A549 (cell line): ENCODE data around the gene ALKBH6. TPM values are rescaled to one million over a fixed set of nuclear protein-coding genes. Genes with fewer than 3 reads are reported as not detected.

Experiments
- ATAC-seq, 2 experiments: fragments of 200-7000 bp in 1 of 2; fragments of >200 bp in 1 of 2; cut with Nextera tagmentation in 1 of 2; cut with Tn5 transposase in 1 of 2; 3 replicates each; pipeline versions ENCODE4 v1.8.0 to v1.9.1; 2018 to 2020; ENCODE audit warnings: mild to moderate bottlenecking in 1 of 2, moderate library complexity in 1 of 2
- CTCF ChIA-PET: fragments of 300-600 bp; sonication (Branson Sonifier 250); formaldehyde crosslinking; extraction: SDS; loops from one replicate; lab custom pipeline; 2021; ENCODE audit warnings: antibody characterized with exemption, inconsistent platforms; lab: Yijun Ruan, JAX
- POLR2A ChIA-PET: fragments of 350-600 bp; formaldehyde crosslinking; extraction: SDS; loops from one replicate; lab custom pipeline; 2021; ENCODE audit warnings: antibody characterized with exemption, inconsistent platforms; lab: Yijun Ruan, JAX
- DNase-seq, 2 experiments: peaks; one replicate each; pipeline versions ENCODE4 v3.0.0 to v3.0.0-alpha.2; 2011 to 2016; ENCODE audit warnings: low read depth in 1 of 2, low spot score in 1 of 2
- FAIRE-seq: peaks from 2 replicates; lab custom pipeline; 2011; peaks lifted over from hg19 to GRCh38; lab: Jason Lieb, UNC
- H3K27ac ChIP-seq, 2 experiments: fragments of >200 bp; sonication (Bioruptor Twin); formaldehyde crosslinking; 3 replicates each; pipeline ENCODE4 v1.5.1; 2016 to 2017
- H3K4me1 ChIP-seq: fragments of >200 bp; sonication (Bioruptor Twin); formaldehyde crosslinking; 3 replicates; pipeline ENCODE4 v1.6.1; 2016
- H3K4me2 ChIP-seq: fragments of >200 bp; sonication (Bioruptor Twin); formaldehyde crosslinking; 3 replicates; pipeline ENCODE4 v1.6.1; 2016
- H3K4me3 ChIP-seq: fragments of >200 bp; sonication (Bioruptor Twin); formaldehyde crosslinking; 3 replicates; pipeline ENCODE4 v1.5.1; 2016
- H3K9me3 ChIP-seq: fragments of >200 bp; sonication (Bioruptor Twin); formaldehyde crosslinking; 3 replicates; pipeline ENCODE4 v1.6.1; 2016
- EHMT2 ChIP-seq: fragments of 200-600 bp; sonication (generic); IDR thresholded peaks from 2 replicates; pipeline ENCODE4 v1.6.1; 2016; ENCODE audit warnings: antibody characterized with exemption, low read depth, mild to moderate bottlenecking, moderate library complexity
- ESRRA ChIP-seq: fragments of 150-350 bp; IDR thresholded peaks from 2 replicates; pipeline ENCODE4 v1.6.1; 2014; ENCODE audit warnings: mild to moderate bottlenecking, low read length, borderline replicate concordance
- FOXS1 ChIP-seq: fragments of 250-450 bp; sonication (Bioruptor Pico); IDR thresholded peaks from 2 replicates; pipeline ENCODE4 v1.5.0; 2020; ENCODE audit warnings: mild to moderate bottlenecking, moderate library complexity
- HOXB5 ChIP-seq: fragments of 250-450 bp; sonication (Bioruptor Pico); IDR thresholded peaks from 2 replicates; pipeline ENCODE4 v1.5.0; 2020; ENCODE audit warnings: mild to moderate bottlenecking, moderate library complexity
- JUNB ChIP-seq: fragments of >200 bp; sonication (Bioruptor Twin); formaldehyde crosslinking; IDR thresholded peaks from 2 replicates; pipeline ENCODE4 v1.6.1; 2016
- KDM5A ChIP-seq: fragments of 200-600 bp; sonication (generic); IDR thresholded peaks from 2 replicates; pipeline ENCODE4 v1.6.1; 2016; ENCODE audit warnings: antibody characterized with exemption, mild to moderate bottlenecking
- NFE2L2 ChIP-seq: fragments of 150-350 bp; conservative IDR thresholded peaks from 2 replicates; pipeline ENCODE4 v1.6.1; 2014; ENCODE audit warnings: low read length
- NPAS2 ChIP-seq: fragments of 250-450 bp; sonication (Bioruptor Pico); IDR thresholded peaks from 2 replicates; pipeline ENCODE4 v1.8.0; 2022; ENCODE audit warnings: mild to moderate bottlenecking, moderate library complexity, borderline replicate concordance
- PHF8 ChIP-seq: fragments of 200-600 bp; sonication (generic); IDR thresholded peaks from 2 replicates; pipeline ENCODE4 v1.6.1; 2016; ENCODE audit warnings: low read depth, mild to moderate bottlenecking, antibody characterized with exemption, moderate library complexity, borderline replicate concordance
- POLR2AphosphoS2 ChIP-seq: conservative IDR thresholded peaks from 2 replicates; pipeline ENCODE4 v1.6.1; 2012; ENCODE audit warnings: low read length, improper control_type of control experiment, inconsistent platforms
- RAD21 ChIP-seq, 2 experiments: fragments of >200 bp in 1 of 2; sonication (Bioruptor Twin) in 1 of 2; formaldehyde crosslinking in 1 of 2; IDR thresholded peaks in 1 of 2; conservative IDR thresholded peaks in 1 of 2; 2 replicates in 1 of 2; 3 replicates in 1 of 2; pipeline ENCODE4 v1.6.1; 2012 to 2018; ENCODE audit warnings: inconsistent platforms in 1 of 2
- RFX5 ChIP-seq: fragments of 450-650 bp; IDR thresholded peaks from 2 replicates; pipeline ENCODE4 v1.7.1; 2014; ENCODE audit warnings: antibody characterized with exemption, mild to moderate bottlenecking, moderate library complexity
- ZC3H11A ChIP-seq: fragments of 450-650 bp; IDR thresholded peaks from 2 replicates; pipeline ENCODE4 v1.6.1; 2014; ENCODE audit warnings: antibody characterized with exemption, mild to moderate bottlenecking
- ZSCAN20 ChIP-seq: fragments of 250-450 bp; sonication (Bioruptor Pico); IDR thresholded peaks from 2 replicates; pipeline ENCODE4 v1.8.0; 2022; ENCODE audit warnings: mild to moderate bottlenecking, moderate library complexity
- WGBS: methylation state at CpG from one replicate; pipeline ENCODE4 v1.1.6; 2017; ENCODE audit errors: missing lambda C conversion rate; 5-methylcytosine and 5-hydroxymethylcytosine counted together
- polyA plus RNA-seq, 4 experiments: library from polyadenylated mRNA; depleted of rRNA in 3 of 4; stranded (reverse); fragments of >200 nt; fragmentation: RNase III in 1 of 4; extraction: RNeasy Plus Mini Kit Qiagen cat#74134 plus additional on column Dnase treatment in 1 of 4; gene quantifications; 2 replicates in 3 of 4; 3 replicates in 1 of 4; pipeline ENCODE4 v1.2.3, GENCODE V29; 2011 to 2017
- TF ChIP-seq, protein P1 (sequence below): fragments of >200 bp; sonication (Bioruptor Twin); formaldehyde crosslinking; IDR thresholded peaks from 3 replicates; pipeline ENCODE4 v1.6.1; 2016
- TF ChIP-seq, protein P2 (sequence below): IDR thresholded peaks from 2 replicates; pipeline ENCODE4 v1.6.1; 2012; ENCODE audit warnings: low read depth, borderline replicate concordance
- TF ChIP-seq, protein P3 (sequence below): fragments of >200 bp; sonication (Bioruptor Twin); formaldehyde crosslinking; IDR thresholded peaks from 2 replicates; pipeline ENCODE4 v1.6.1; 2016
- TF ChIP-seq, protein P4 (sequence below): IDR thresholded peaks from 2 replicates; pipeline ENCODE4 v1.6.1; 2012
- TF ChIP-seq, protein P5 (sequence below): fragments of >200 bp; sonication (Bioruptor Twin); formaldehyde crosslinking; IDR thresholded peaks from 3 replicates; pipeline ENCODE4 v1.5.1; 2016

Gene ALKBH6
- polyA plus RNA-seq, 2 of the 4 experiments (the other 2 are of a cell fraction), result 34.2 to 47.1 TPM

DNA sequence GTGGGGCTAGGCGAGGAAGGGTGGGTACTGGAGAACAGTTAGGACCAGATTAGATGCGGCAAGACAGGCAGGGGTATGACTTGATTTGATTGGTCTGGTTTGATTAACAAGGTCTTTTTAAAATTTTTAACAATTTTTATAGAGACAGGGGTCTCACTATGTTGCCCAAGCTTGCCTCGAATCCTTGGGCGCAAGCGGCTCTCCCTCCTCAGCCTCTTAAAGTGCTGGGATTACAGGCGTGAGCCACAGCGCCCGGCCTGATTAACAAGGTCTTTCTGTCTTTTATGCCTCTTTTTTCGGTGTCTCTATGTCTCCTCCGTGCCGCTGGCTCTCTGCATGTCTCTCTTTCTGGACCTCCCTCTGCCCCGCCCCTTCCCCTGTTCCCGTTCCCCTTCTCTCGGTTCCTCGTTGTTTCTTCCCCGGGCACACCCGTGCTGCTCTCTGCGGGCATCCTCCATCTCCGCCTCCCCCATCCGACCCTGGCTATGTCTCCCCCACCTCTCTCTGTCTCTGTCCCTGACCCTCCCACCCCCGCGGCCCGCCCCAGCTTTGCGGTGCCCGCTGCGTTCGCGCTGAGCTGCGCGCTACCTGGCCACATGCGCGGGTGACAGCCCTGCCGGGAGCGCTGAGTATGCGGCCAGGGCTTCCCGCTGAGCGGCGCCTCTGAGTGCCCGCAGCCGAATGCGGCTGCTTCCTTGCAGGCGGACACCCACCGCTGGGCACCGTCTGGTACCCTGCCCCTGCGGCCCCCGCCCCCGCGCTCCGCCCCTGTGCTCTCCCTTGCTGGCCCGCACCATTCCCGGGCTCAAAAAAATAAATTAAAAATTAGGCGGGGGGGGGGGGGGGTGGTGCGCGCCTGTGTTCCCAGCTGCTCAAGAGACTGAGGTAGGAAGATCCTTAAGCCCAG, 27.1 kb downstream of the ALKBH6 start:
- ATAC-seq, result peak; percentile 73 to 89
- H3K4me3 ChIP-seq, result peak overlapping the region; percentile 45
- 14% methylated on average over 44 of the region's 54 CpGs for WGBS

DNA sequence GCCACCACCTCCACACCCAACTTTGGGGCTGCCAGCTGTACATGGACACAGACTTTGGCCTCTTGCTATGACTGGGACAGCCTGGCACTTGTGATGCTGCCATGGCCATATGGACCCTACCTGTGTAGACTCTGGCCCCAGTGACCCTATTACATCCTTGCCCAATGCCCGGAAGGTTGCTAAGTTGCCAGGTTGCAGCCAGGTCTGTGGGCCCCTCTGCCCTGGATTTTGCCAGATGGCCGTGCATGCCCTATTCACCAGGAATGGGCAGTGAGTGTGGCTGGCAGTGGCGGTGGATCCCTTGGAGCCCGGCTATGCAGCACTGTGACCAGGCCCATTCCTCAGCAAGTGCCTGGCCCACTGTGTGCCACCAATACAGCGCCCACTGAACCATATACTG, 27.9 kb downstream of the ALKBH6 start:
- WGBS, result 76% methylated on average over 5 of the region's 5 CpGs
- Histone ChIP-seq H3K4me3 (no peak overlapping the region), H3K4me1 (no peaks in the 10 kb centered on the region), H3K27ac (no peak overlapping the region), H3K9me3 (peaks cover 12% of the 10 kb centered on the region; the same call in 2 of the 3 replicates), H3K4me2 (no peak overlapping the region)
- FAIRE-seq, result no peak
- ChIA-PET POLR2A (no interaction called here), CTCF (interaction anchor here (1.5 to 2.0 kb wide), 5 partner anchors 8 to 75 kb away, joined by 3 to 6 read pairs (median 4); partner anchors contain the start of gene SDHAF1)
- TF ChIP-seq POLR2AphosphoS2 (no peak), ESRRA (no peak), FOXS1 (CRISPR knock-in tag) (no peak), PHF8 (no peak), EHMT2 (no peak), JUNB (no peak), ZSCAN20 (no peak), RFX5 (no peak), HOXB5 (CRISPR knock-in tag) (no peak), KDM5A (no peak), ZC3H11A (no peak), NPAS2 (CRISPR knock-in tag) (no peak)
- TF ChIP-seq, protein P1, sequence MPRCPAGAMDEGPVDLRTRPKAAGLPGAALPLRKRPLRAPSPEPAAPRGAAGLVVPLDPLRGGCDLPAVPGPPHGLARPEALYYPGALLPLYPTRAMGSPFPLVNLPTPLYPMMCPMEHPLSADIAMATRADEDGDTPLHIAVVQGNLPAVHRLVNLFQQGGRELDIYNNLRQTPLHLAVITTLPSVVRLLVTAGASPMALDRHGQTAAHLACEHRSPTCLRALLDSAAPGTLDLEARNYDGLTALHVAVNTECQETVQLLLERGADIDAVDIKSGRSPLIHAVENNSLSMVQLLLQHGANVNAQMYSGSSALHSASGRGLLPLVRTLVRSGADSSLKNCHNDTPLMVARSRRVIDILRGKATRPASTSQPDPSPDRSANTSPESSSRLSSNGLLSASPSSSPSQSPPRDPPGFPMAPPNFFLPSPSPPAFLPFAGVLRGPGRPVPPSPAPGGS, result no peak
- TF ChIP-seq, protein P2, sequence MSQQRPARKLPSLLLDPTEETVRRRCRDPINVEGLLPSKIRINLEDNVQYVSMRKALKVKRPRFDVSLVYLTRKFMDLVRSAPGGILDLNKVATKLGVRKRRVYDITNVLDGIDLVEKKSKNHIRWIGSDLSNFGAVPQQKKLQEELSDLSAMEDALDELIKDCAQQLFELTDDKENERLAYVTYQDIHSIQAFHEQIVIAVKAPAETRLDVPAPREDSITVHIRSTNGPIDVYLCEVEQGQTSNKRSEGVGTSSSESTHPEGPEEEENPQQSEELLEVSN, result no peak
- TF ChIP-seq, protein P3, sequence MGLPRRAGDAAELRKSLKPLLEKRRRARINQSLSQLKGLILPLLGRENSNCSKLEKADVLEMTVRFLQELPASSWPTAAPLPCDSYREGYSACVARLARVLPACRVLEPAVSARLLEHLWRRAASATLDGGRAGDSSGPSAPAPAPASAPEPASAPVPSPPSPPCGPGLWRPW, result no peak
- TF ChIP-seq, protein P4, sequence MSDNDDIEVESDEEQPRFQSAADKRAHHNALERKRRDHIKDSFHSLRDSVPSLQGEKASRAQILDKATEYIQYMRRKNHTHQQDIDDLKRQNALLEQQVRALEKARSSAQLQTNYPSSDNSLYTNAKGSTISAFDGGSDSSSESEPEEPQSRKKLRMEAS, result no peak
- no peak for DNase-seq
- peak in 1 of 2 experiments; percentile 6; a peak in 1 of 6 replicates for ATAC-seq

More for the DNA sequence above, 27.1 kb downstream of the ALKBH6 start:
- H3K4me1 ChIP-seq, result no peaks in the 10 kb centered on the region
- peak overlapping the region; percentile 14 to 70; a peak in 4 of 6 replicates for H3K27ac ChIP-seq
- DNase-seq (peak; percentile 59 to 81), FAIRE-seq (no peak)
- peaks cover 9% of the 10 kb centered on the region; the same call in 2 of the 3 replicates for H3K9me3 ChIP-seq
- POLR2A ChIA-PET, result no interaction called here
- peak overlapping the region; percentile 89 for H3K4me2 ChIP-seq
- CTCF ChIA-PET, result interaction anchor here (1.0 to 2.0 kb wide), 7 partner anchors 9 to 186 kb away, joined by 3 to 6 read pairs (median 4); partner anchors contain the start of gene SDHAF1
- TF ChIP-seq, protein P5, sequence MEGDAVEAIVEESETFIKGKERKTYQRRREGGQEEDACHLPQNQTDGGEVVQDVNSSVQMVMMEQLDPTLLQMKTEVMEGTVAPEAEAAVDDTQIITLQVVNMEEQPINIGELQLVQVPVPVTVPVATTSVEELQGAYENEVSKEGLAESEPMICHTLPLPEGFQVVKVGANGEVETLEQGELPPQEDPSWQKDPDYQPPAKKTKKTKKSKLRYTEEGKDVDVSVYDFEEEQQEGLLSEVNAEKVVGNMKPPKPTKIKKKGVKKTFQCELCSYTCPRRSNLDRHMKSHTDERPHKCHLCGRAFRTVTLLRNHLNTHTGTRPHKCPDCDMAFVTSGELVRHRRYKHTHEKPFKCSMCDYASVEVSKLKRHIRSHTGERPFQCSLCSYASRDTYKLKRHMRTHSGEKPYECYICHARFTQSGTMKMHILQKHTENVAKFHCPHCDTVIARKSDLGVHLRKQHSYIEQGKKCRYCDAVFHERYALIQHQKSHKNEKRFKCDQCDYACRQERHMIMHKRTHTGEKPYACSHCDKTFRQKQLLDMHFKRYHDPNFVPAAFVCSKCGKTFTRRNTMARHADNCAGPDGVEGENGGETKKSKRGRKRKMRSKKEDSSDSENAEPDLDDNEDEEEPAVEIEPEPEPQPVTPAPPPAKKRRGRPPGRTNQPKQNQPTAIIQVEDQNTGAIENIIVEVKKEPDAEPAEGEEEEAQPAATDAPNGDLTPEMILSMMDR, result peak; percentile 18; the same call in 1 of the 3 replicates
- no peak for TF ChIP-seq NFE2L2
- peak in 1 of 2 experiments; percentile 22; a peak in 1 of 5 replicates for TF ChIP-seq RAD21 (conservative IDR thresholded peaks at IDR 0.05 in 1 of 2, IDR thresholded peaks at IDR 0.05 in 1 of 2)
- TF ChIP-seq, protein P4, result peak; percentile 76; the same call in 1 of the 2 replicates
